HG03457 (cell line): ENCODE results near the gene RBFOX1.

Source experiments
- ATAC-seq: cut with Tn5 transposase; IDR thresholded peaks from one replicate; pipeline ENCODE4 v1.9.1; 2021; ENCODE audit warnings: moderate number of reproducible peaks; ENCODE audit not compliant: unreplicated experiment

Gene RBFOX1

GRCh38 chr16:7408700-7409365, 76.2 kb downstream of the RBFOX1 start:
- ATAC-seq = no peak

- ATAC-seq = no peak
These were observed 86.8 kb downstream of the RBFOX1 start for GRCh38 chr16:7419441-7419840.

- no peak for ATAC-seq
These were observed 87.4 kb downstream of the RBFOX1 start for GRCh38 chr16:7420079-7420478.

- no peak for ATAC-seq
These were observed 88.2 kb downstream of the RBFOX1 start for GRCh38 chr16:7420843-7421242.

DNA sequence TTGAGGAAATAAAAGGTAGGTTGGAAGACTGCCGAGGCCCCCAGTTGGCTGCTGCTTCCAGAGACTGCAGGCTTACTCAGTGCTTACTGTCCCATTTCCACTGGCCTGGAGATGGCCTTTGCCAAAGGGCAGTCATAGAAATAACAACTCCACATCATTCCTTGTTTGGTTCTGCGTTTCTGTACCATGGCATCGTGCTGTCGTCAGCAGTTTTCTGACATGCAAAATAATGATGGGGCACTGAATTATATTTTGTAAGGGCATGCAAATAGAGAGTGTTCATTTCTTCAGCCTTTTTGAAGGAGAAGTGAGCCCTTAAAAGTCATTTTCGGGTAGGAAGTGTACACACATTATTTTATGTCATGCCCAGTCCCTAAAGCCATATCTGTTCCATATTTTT, 88.9 kb downstream of the RBFOX1 start:
- ATAC-seq = no peak

DNA sequence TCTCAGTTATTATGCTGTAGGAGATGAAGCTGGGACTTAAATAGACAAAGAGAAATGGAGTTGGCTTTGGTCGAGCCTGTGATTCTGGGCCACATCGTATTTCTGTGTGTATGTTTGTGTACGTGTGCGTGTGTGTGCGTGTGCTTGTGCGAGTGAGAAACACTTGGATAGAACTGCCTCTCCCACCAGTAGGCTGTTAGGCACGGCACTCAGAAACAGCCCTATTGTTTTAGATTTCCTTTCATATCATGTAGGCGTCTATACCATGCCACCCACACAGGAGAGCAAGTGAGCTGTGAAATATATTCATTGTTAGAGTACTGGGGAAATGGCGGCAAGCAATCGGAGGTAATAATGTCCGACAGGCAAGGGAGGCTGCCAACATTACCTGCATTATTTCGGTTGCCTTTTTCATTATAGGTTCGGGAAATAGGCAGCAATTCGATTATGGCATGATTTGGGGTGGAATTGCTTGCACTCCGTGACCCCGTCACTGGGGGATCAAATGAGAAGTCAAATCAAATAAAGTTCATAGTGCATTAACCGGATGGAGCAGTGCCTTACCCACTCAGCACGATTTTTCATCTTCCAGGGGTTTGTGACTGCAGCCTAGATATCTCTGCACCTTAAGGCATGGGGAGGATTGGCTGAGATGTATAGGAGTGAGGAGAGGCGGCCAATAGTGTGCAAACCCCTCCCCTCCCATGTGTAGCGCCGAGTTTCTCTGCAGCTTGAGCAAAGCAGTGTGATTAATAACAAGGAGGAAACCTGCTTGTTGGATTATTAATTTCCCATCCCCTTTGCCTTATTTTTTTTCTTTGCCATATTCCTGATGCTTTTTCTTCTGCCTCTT, 89.6 kb downstream of the RBFOX1 start:
- ATAC-seq = no peak

DNA sequence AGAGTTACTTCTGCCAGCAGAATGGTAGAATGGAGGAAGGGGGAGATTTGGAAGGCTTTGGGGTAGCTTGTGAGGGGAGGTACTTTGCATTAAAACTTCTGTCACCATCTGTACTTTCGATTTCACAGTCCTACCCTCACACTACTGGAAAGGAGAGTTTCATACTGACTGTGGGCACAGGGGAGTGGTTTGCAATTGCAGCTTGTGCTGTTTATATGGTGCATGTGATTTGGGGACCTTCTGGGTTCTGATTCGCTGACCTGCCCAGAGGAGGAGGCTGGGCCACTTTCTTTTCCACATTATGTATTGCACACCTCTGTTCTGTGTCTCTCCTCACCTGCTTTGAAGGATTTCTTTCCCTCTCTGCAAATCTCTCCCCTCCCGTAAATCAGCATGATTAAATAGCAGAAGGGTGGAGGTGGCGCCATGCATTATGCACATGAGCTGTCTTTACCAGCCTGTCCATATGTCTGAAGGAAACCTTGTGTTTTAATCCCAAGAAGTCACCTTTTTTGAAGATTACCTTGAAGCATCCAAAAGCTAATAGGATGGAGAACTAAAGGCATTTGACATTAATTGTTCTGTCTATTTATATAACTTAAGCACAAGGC, 90.9 kb downstream of the RBFOX1 start:
- no peak for ATAC-seq

DNA sequence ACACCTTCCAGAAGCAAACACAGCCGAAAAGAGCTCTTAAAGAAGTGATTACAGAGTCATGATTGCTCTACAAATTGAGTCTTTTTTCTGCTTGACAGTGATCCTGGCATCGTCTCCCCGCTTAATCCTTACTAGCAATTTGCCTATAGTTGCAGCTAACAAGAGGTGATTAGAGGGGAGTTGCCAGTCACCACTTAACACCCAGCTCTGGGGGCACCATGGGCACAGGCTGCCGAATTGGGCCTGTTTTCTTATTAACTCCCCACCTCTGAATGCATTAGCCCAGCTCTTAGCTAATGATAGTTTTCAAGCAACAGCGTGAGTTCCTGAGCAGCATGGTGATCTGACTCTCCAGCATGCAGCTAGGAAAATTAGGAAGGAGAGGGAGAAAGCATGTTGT, 93.5 kb downstream of the RBFOX1 start:
- no peak for ATAC-seq

DNA sequence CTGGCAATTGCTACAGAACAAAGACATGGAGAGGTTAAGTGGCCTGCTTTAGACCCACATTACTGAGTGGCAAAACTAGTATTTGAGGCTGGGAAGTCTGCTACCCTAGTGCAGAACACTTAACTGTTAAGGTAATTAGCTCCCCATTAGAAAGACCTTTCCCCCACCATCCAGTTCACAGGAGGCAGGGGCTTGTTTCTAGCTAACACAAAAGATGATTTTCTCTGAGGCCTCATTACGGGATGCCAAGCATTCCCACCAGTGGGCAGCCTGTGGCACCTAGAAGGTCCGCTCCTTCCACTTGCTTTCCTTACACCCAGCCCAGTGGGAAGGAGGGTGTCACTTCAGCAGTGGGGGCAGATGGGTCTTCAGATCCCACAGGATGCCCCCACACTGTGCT, 99.1 kb downstream of the RBFOX1 start:
- ATAC-seq = no peak

GRCh38 chr16:7436306-7436705, 103.7 kb downstream of the RBFOX1 start:
- ATAC-seq = no peak

DNA sequence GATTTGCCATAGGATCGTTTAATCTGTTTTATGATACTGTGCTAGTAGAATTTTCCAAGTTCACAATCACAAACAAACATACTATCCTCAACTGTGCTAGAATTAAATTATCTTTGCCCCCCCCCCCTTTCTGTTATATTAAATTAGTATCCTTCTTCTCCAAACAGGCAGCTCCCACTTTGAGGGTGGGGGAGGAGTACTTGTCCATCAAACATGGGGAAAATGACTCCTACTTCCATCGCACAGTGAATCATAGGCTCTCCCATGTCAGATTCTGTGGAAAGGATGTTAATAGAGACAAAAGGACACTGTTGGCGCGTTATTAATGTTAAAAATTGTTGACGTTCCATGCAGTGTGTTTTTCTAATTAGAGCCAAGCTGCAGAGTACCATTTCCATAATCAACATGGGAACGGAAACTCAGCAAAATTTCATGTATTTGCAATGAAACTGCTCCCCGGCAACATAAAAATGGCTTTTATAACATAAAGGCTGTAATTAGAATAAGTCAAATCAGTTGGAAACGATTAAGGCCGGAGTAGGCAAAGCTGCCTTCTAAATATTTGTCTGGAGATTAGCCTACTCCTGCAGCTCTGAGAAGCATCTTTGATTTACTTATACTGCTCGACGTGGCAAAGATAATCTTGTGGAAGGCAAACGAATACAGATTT, 104.6 kb downstream of the RBFOX1 start:
- ATAC-seq = no peak

GRCh38 chr16:7437843-7438242, 105.2 kb downstream of the RBFOX1 start:
- no peak for ATAC-seq

- no peak for ATAC-seq
These were observed 106.0 kb downstream of the RBFOX1 start for GRCh38 chr16:7438601-7439000.

GRCh38 chr16:7439518-7439917, 106.9 kb downstream of the RBFOX1 start:
- ATAC-seq = no peak

GRCh38 chr16:7440886-7441400, 108.3 kb downstream of the RBFOX1 start:
- ATAC-seq = no peak

DNA sequence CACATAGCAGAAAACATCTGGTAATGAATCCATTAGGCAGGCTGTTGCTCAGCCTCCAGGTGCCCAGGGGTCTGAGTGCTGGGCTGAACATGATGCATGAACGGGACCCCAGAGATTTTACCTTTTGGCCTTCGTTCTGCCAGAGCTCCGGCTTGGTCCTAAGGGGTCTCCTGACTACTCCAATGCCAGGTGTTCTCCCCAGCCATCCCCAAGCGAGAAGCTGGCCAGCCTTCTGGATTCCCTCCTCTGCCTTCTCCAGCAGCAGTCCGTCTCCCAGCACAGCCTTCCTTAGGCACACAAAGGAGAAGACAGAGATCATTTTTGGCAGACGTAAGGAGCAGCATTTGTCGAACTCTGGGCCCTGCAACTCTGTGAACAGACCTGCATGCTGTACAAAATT, 109.4 kb downstream of the RBFOX1 start:
- no peak for ATAC-seq

DNA sequence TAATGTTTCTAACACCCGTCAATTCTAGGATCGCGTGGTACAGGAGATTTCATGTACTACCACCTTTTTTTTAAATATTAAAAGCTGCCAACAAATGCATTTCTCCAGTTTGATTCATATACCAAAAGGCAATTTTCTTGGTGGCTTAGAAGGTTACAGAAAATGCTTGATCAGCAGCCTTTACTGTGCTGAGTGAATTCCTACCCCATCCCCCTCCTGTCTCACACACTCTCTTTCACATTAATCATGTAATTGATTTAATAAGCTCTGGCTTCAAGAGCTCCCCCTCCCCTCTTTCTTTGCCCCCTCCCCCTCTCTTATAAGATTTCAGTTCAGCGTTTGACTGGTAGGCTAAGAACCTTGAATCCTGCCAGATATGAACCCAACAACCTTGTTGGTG, 110.5 kb downstream of the RBFOX1 start:
- ATAC-seq = no peak

GRCh38 chr16:7443648-7444365, 111.2 kb downstream of the RBFOX1 start:
- ATAC-seq = no peak

DNA sequence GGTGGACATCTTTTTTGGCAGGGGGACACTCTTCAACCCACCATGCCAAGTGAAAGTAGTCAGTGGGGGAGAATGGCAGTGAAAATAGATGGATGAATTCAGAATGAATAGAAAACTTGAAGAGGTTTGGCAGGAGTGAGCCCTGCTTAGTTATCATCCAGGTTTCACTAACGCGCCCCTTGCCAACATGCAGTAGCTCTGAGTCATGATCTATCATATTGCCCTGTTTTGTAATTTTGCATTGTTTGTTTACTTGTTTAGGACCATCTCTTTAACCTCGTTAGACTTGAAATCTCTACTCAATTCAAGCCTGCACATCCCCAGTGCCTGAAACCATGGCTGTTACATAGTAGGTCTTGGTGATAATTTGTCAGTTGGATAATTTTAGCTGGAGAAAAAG, 116.7 kb downstream of the RBFOX1 start:
- ATAC-seq = no peak

DNA sequence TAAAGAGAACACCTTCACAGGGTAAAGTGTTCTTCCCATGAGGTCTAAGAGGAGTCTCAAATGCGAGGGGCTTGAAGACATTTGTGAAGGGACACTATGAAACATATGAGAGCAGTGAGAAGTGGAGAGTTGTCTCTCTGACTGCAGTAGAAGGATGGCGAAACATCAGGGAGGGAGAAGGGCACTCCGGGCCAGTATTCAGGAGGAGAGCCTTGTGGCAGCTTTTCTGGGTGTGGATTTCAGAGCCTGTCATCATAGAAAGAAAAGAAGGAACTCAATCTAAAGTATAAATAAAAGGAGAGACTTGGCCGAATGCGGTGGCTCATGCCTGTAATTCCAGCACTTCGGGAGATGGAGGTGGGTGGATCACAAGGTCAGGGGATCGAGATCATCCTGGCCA, 117.2 kb downstream of the RBFOX1 start:
- ATAC-seq = no peak

DNA sequence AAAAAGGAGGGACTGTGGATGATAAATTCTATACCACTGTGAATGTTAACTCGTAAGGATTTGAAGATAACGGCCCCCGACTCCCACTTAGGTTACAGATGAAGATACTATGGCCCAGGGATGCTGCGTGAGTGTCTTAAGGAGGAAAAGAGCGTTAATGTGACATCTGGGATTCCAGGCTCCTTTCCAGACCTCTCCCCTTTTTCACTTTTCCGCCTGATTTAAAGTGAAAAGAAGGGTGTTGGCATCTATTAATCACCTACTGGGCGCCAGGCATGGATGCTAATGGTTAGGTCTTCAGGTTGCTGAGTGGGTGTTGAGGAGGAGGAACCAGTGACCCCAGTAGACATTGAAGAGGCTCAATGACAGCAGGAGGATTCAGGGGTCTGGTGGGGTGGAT, 117.8 kb downstream of the RBFOX1 start:
- ATAC-seq = no peak
